ENCODE results near the gene TMEM243.

DNA sequence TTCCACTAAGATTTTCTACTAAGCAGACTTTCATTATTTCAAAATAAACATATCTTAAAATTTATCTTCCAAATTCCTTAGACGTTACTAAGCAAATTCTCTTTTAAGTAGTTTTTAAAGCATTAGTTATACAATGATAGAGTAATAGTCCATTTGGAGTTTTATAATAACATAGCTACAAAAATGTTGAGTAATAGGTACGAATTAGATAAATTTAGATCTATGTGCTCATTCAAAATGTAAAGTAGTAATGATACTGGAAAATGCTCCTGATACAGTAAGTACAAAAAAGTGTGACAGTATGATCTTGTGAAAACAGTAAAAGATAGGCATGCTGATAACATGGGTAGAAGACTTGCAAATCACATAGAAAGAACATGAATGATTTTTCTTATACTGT lies 62.8 kb downstream of the TMEM243 start:
- TF ChIP-seq, protein P1, sequence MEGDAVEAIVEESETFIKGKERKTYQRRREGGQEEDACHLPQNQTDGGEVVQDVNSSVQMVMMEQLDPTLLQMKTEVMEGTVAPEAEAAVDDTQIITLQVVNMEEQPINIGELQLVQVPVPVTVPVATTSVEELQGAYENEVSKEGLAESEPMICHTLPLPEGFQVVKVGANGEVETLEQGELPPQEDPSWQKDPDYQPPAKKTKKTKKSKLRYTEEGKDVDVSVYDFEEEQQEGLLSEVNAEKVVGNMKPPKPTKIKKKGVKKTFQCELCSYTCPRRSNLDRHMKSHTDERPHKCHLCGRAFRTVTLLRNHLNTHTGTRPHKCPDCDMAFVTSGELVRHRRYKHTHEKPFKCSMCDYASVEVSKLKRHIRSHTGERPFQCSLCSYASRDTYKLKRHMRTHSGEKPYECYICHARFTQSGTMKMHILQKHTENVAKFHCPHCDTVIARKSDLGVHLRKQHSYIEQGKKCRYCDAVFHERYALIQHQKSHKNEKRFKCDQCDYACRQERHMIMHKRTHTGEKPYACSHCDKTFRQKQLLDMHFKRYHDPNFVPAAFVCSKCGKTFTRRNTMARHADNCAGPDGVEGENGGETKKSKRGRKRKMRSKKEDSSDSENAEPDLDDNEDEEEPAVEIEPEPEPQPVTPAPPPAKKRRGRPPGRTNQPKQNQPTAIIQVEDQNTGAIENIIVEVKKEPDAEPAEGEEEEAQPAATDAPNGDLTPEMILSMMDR (conservative IDR thresholded peaks at IDR 0.05; ENCODE audit: low read depth, low read length) = no peak
- no peak for TF ChIP-seq RAD21 (IDR thresholded peaks at IDR 0.05; ENCODE audit: low read length)
- no peak for TF ChIP-seq POLR2A (IDR thresholded peaks at IDR 0.05; ENCODE audit: low read depth, low read length)
- no peak for TF ChIP-seq RCOR1 (IDR thresholded peaks at IDR 0.05; ENCODE audit: insufficient replicate concordance, low read length)

Data from IMR-90 (cell line).